HG03442 (cell line): ENCODE results near the gene ALOX12B.
"Not testable (repeated sequence)": the region's sequence is repeated elsewhere in the genome, so short reads cannot be mapped to it uniquely, and the experiment has no call there.

Experiments used
- ATAC-seq: cut with Tn5 transposase; IDR thresholded peaks from one replicate; pipeline ENCODE4 v1.9.1; 2021; ENCODE audit warnings: mild to moderate bottlenecking, moderate library complexity; ENCODE audit not compliant: unreplicated experiment

ALOX12B gene

GRCh38 chr17:8067806-8068205 is 19.7 kb downstream of the ALOX12B start:
- no peak for ATAC-seq

GRCh38 chr17:8066841-8067775 is 20.4 kb downstream of the ALOX12B start:
- ATAC-seq, result no peak

- ATAC-seq, result no peak
These were observed 22.9 kb downstream of the ALOX12B start for GRCh38 chr17:8064561-8065019.

GRCh38 chr17:8063761-8064534 is 23.6 kb downstream of the ALOX12B start:
- ATAC-seq, result no peak

GRCh38 chr17:8062807-8063483 is 24.6 kb downstream of the ALOX12B start:
- no peak for ATAC-seq

- ATAC-seq, result no peak
These were observed 25.1 kb downstream of the ALOX12B start for GRCh38 chr17:8062435-8062806.

- ATAC-seq, result not testable (repeated sequence)
These were observed 25.7 kb downstream of the ALOX12B start for GRCh38 chr17:8061851-8062250.

GRCh38 chr17:8060274-8060673 is 27.2 kb downstream of the ALOX12B start:
- no peak for ATAC-seq

GRCh38 chr17:8059131-8059530 is 28.4 kb downstream of the ALOX12B start:
- no peak for ATAC-seq

GRCh38 chr17:8057691-8058114 is 29.8 kb downstream of the ALOX12B start:
- no peak for ATAC-seq

GRCh38 chr17:8056976-8057625 is 30.4 kb downstream of the ALOX12B start:
- ATAC-seq, result no peak

- ATAC-seq, result no peak
These were observed 31.1 kb downstream of the ALOX12B start for GRCh38 chr17:8056232-8056975.

GRCh38 chr17:8055851-8056231 is 31.7 kb downstream of the ALOX12B start:
- no peak for ATAC-seq

GRCh38 chr17:8053600-8053999 is 33.9 kb downstream of the ALOX12B start:
- no peak for ATAC-seq

GRCh38 chr17:8052256-8053252 is 35.0 kb downstream of the ALOX12B start:
- no peak for ATAC-seq

GRCh38 chr17:8051831-8052230 is 35.7 kb downstream of the ALOX12B start:
- ATAC-seq, result no peak

- ATAC-seq, result no peak
These were observed 38.8 kb downstream of the ALOX12B start for GRCh38 chr17:8048736-8049135.

- no peak for ATAC-seq
These were observed 39.3 kb downstream of the ALOX12B start for GRCh38 chr17:8048236-8048635.

GRCh38 chr17:8047769-8048110 is 39.8 kb downstream of the ALOX12B start:
- ATAC-seq, result no peak
